OCI-M2 (cell line): Measurements from ENCODE around the gene DNAI2.

Source experiments
- DNase-seq: peaks from one replicate; lab custom pipeline; 2025; ENCODE audit not compliant: unreplicated experiment; lab: John Stamatoyannopoulos, UW

The DNAI2 gene

DNA sequence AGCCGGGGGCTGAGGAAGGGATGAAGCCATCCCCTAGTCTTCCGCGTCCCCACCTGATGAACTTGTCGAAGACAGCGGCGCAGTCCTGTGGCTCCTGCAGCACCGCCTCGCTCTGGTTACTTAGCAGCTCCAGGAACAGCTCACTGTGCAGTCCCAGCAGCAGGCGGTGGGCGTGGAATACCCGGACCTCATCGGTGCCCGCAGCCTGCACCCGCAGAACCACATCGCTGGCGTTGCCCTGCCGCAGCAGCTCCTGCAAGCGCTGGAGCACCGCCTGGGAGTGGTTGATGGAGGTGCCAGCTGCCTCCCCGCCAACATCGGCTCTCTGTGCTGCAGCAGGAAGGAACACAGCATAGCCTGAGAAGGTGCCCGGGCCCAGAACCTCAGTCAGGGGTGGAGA, 85.9 kb downstream of the DNAI2 start:
- no peak for DNase-seq

DNA sequence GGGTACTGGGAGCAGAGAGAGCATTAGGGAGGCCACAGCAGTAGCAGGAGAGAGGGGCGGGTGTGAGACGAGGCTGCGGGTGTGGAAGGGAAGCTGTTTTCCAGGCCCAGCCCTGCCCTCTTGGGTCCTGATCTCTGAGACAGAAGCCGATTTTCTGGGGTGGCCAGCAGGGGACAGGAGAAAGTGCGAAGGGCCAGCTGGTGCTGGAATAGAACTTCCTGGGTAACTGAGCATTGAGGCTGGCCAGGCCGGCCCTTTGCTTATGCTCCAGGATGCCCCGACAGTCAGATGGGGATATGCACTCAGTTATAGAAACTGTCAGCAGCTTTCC, 86.8 kb downstream of the DNAI2 start:
- no peak for DNase-seq

DNA sequence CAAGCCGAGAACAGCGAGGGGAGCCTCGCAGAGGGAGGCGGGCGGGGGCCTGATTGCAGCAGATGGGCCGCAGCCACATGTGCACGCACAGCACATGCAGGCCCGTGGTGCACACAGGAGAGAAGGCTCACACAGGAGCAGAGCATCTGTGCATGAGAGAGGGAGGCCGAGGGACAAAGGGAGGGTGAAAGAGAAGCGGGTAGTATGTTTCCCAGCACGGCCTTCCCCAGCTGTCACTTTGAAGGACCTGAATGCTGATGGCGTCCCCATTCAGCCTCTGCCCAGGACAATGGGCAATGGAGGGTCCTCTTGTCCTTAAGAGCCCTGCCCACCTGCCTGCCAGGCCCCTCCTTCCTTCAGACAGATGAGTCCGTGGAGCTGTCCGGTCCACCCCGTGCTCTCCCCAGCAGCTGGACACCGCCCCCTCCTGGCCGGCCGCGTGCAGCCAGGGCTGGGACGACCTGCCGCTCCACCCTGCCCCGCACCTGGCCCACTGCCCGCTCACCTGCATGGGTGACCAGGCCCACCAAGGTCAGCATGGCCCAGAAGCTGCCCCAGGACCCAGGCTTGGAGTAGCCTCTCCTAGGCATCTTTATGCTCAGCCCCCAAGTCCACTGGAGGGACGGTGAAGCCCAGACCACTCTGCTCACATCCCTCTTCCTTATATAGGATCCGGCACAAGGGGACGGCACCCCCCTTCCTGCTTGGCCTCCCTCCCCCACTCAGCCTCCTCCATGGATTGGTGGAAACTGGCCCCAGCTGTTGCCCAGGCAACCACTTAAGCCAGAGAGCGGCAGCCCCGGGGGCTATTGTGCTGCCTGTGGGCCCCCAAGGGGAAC, 87.4 kb downstream of the DNAI2 start, which contains the start of gene BTBD17:
TSS of gene BTBD17 (minus strand) at position 639 of the 839 bp plus-strand sequence. CDS start at position 590, 49 bp downstream.
- no peak for DNase-seq

DNA sequence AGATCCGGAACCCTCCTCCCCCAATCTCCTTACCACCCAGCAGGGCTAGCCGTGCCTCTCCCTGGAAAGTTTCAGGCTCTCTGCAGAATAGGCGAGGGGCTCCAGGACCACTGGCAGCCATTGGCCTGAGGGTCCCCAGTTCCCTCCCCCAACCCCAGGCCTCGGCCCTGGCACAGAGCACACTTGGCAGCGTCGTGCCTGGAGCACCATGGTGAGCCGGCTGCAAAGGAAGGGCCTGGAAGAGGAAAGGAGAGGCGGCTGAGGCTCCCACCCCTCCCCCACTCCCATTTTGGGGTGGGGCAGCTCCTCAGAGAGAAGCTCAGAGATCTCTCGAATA, 88.0 kb downstream of the DNAI2 start:
- DNase-seq = no peak

DNA sequence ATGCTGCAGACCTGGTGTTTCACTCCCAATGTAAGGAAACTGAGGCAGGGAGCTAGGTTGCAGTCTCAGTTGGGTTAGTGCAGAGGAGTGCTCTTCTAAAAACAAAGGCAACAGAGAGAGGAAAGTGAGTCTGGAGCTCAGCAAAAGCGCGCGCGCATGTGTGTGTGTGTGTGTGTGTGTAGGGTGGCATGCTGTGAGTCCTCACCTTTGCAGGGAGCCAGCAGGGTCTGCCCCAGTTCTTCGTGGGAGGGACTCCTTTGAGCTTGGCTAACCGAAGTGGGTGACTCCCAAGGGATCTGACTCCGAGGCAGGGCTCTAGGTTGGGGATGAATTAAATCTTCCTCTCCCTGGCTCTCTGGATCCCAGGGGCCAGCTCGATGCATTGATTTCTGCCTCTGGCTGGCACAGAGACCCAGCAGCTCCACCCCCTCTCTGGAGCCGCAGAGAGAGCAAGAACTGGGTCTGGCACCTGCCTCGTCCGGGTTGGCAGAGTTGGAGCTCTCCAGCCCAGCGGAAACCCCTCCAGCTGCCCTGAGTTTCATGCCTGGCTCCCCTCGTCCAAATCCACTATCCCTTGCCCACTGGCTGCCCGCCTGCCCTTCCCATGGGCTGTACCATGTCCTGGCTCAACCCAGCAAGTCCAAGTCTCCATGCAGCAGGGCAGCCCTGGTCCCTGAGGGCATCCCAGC, 88.9 kb downstream of the DNAI2 start:
- no peak for DNase-seq
